ENCODE results near the gene INSRR. TPM values are rescaled to one million over a fixed set of nuclear protein-coding genes. Genes with fewer than 3 reads are reported as not detected.

INSRR gene
- total and polyA plus RNA-seq, 9 of the 15 experiments (the other 6 are each of a cell fraction or from before 2014, with no cell fraction given), result 0.03 to 0.18 (median 0.06) TPM; not detected in 3

DNA sequence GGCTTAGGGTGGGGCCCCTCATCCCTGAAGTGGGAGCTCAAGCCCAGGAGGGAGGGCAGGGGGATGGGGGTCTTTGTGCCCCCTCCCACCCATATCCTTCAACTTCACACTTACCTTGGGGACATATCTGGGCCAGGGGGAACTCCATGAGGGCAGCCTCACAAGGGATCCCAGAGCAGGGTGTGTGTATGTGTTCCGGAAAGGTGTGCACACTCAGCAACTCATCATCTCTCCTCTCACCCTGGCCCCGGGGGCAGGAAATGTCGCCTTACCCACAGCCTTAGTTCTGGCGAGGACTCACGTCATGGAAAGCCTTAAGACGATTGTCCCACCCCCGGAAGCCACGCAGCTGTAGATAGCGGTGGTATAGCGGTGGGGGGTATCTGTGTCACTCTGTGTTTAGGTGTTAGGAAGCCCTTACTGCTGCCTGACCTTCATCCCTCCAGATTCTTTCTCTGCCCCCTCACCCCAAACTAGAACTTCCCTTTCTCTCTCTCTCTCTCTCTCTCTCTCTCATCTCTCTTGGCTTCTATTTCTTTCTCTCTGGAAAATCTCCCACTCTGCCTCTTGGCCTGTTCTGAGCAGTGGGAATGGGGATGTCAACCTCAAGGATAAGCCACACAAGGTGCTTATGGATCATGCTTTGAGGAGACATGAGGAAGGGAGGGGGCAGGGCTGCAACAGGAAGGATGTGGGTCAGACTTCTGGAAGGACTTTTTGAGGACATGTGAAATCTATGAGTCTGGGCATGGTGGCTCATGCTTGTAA, 42.2 kb downstream of the INSRR start, which contains the start of gene SH2D2A (continued):
- no peak for TF ChIP-seq ZNF3 (CRISPR knock-in tag; IDR thresholded peaks at IDR 0.05)
- TF ChIP-seq, protein P1, sequence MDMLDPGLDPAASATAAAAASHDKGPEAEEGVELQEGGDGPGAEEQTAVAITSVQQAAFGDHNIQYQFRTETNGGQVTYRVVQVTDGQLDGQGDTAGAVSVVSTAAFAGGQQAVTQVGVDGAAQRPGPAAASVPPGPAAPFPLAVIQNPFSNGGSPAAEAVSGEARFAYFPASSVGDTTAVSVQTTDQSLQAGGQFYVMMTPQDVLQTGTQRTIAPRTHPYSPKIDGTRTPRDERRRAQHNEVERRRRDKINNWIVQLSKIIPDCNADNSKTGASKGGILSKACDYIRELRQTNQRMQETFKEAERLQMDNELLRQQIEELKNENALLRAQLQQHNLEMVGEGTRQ (CRISPR knock-in tag; IDR thresholded peaks at IDR 0.05), result no peak
- TF ChIP-seq SAFB2 (IDR thresholded peaks at IDR 0.05; ENCODE audit: borderline replicate concordance, low read depth, low read length, severe bottlenecking), result no peak
- peak; percentile 56; the same call in 1 of the 2 replicates for TF ChIP-seq MAFG (tag; conservative IDR thresholded peaks at IDR 0.05)
- TF ChIP-seq HDAC8 (tag; IDR thresholded peaks at IDR 0.05), result no peak
- TF ChIP-seq JUNB (CRISPR knock-in tag; conservative IDR thresholded peaks at IDR 0.05), result no peak
- TF ChIP-seq TEAD1 (CRISPR knock-in tag; IDR thresholded peaks at IDR 0.05), result 0 out of 4 replicates have a peak, but pooled peaks of 1 of the 2 experiments have one; percentile 6
- TF ChIP-seq NFATC3 (IDR thresholded peaks at IDR 0.05), result peak; percentile 88; the same call in 1 of the 2 replicates
- TF ChIP-seq, protein P2, sequence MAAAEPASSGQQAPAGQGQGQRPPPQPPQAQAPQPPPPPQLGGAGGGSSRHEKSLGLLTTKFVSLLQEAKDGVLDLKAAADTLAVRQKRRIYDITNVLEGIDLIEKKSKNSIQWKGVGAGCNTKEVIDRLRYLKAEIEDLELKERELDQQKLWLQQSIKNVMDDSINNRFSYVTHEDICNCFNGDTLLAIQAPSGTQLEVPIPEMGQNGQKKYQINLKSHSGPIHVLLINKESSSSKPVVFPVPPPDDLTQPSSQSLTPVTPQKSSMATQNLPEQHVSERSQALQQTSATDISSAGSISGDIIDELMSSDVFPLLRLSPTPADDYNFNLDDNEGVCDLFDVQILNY (CRISPR knock-in tag; IDR thresholded peaks at IDR 0.05), result peak; percentile 70; the same call in 1 of the 2 replicates
- TF ChIP-seq MTA2 (IDR thresholded peaks at IDR 0.05; ENCODE audit: low read depth), result no peak
- no peak for TF ChIP-seq ZHX1 (conservative IDR thresholded peaks at IDR 0.05; ENCODE audit: low read length)
- TF ChIP-seq, protein P3, sequence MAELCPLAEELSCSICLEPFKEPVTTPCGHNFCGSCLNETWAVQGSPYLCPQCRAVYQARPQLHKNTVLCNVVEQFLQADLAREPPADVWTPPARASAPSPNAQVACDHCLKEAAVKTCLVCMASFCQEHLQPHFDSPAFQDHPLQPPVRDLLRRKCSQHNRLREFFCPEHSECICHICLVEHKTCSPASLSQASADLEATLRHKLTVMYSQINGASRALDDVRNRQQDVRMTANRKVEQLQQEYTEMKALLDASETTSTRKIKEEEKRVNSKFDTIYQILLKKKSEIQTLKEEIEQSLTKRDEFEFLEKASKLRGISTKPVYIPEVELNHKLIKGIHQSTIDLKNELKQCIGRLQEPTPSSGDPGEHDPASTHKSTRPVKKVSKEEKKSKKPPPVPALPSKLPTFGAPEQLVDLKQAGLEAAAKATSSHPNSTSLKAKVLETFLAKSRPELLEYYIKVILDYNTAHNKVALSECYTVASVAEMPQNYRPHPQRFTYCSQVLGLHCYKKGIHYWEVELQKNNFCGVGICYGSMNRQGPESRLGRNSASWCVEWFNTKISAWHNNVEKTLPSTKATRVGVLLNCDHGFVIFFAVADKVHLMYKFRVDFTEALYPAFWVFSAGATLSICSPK (IDR thresholded peaks at IDR 0.05; ENCODE audit: borderline replicate concordance), result no peak
- TF ChIP-seq NRF1 (conservative IDR thresholded peaks at IDR 0.05 in 1 of 2, IDR thresholded peaks at IDR 0.05 in 1 of 2), result 0 out of 4 replicates have a peak, but pooled peaks of 1 of the 2 experiments have one; percentile 22
- TF ChIP-seq ZBTB2 (IDR thresholded peaks at IDR 0.05), result peak; percentile 16; the same call in 1 of the 2 replicates
- 0 out of 4 replicates have a peak, but pooled peaks of 1 of the 2 experiments have one; percentile 30 for TF ChIP-seq FOXA3 (CRISPR knock-in tag; conservative IDR thresholded peaks at IDR 0.05 in 1 of 2, IDR thresholded peaks at IDR 0.05 in 1 of 2)
- TF ChIP-seq RBM25 (IDR thresholded peaks at IDR 0.05; ENCODE audit: low read depth, low read length, severe bottlenecking), result peak; percentile 68
- TF ChIP-seq CBX3 (IDR thresholded peaks at IDR 0.05; ENCODE audit: borderline replicate concordance in 1 of 2, low read length in 2 of 2), result no peak

Measured in K562 (cell line).